ENCODE results near the gene UPK3B.
"Not testable (repeated sequence)": the region's sequence is repeated elsewhere in the genome, so short reads cannot be mapped to it uniquely, and the experiment has no call there.

DNA sequence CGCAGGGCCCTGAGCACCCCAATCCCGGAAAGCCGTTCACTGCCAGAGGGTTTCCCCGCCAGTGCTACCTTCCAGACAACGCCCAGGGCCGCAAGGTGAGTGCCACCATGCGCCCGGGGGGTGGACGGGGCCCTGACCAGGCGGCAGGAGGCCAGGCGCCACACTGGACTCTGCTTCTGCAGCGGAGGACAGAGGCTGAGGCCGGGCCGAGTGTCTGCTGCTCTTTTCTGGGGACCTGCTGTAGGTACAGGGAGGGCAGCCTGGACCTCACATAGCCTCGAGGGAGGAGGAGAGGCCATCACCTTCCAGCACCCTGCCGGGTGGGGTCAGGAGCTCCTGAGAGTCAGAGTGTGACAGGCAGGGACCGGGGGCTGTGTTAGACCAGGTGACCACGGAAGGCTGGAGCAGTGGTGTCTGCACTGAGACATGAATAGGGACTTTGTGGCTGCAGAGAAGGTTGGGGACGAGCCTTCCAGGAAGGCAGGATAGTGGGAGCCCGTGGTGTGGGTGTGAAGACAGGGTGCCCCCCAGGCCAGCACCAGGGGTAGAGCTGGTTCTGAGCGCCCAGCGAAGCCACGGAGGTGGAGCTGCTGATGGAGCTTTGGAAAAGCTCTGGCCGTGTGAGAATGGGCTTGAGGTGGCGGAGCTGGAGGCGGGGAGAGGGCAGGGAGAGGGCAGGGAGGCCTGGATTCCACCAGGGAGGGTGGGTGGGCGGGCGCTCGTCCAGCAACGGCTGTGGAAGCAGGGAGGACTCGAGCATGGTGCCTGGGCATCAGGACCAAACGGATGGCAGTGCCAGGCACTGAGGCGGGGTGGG, 5.8 kb upstream of the UPK3B start:
- not testable (repeated sequence) for TF ChIP-seq CTCF, EP300, POLR2A, POLR2AphosphoS5 (IDR thresholded peaks at IDR 0.05)
